ENCODE data around the gene UBTD2. TPM values are rescaled to one million over a fixed set of nuclear protein-coding genes. Genes with fewer than 3 reads are reported as not detected.

Gene UBTD2
- total RNA-seq, 2 experiments from 2014 or later, result 7.9 to 8.3 TPM

- Mint-ChIP-seq H3K27ac (no peak overlapping the region), H3K4me3 (no peak overlapping the region), H3K36me3 (ENCODE audit: low read depth) (no peaks in the 10 kb centered on the region), H3K4me1 (ENCODE audit: low read depth) (peaks cover 3% of the 10 kb centered on the region), H3K27me3 (no peaks in the 10 kb centered on the region), H3K9me3 (no peaks in the 10 kb centered on the region)
- TF ChIP-seq, protein P1, sequence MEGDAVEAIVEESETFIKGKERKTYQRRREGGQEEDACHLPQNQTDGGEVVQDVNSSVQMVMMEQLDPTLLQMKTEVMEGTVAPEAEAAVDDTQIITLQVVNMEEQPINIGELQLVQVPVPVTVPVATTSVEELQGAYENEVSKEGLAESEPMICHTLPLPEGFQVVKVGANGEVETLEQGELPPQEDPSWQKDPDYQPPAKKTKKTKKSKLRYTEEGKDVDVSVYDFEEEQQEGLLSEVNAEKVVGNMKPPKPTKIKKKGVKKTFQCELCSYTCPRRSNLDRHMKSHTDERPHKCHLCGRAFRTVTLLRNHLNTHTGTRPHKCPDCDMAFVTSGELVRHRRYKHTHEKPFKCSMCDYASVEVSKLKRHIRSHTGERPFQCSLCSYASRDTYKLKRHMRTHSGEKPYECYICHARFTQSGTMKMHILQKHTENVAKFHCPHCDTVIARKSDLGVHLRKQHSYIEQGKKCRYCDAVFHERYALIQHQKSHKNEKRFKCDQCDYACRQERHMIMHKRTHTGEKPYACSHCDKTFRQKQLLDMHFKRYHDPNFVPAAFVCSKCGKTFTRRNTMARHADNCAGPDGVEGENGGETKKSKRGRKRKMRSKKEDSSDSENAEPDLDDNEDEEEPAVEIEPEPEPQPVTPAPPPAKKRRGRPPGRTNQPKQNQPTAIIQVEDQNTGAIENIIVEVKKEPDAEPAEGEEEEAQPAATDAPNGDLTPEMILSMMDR (IDR thresholded peaks at IDR 0.05), result no peak
- ATAC-seq, result no peak
- ChIA-PET POLR2A (no interaction called here), CTCF (interaction anchor here (1.3 to 1.8 kb wide), 2 partner anchors 26 to 51 kb away, joined by 4 to 7 read pairs; no protein-coding TSS in a partner anchor)
- DNase-seq, result no peak
- intact Hi-C loops (cut with micrococcal nuclease), result no loop called here
Measured at GRCh38 chr5:172319708-172320441, 36.3 kb upstream of the UBTD2 start.

GRCh38 chr5:172315587-172316493 lies 32.3 kb upstream of the UBTD2 start:
- no peaks in the 10 kb centered on the region for H3K36me3 Mint-ChIP-seq (ENCODE audit: low read depth)
- no peak overlapping the region for H3K4me3 Mint-ChIP-seq
- DNase-seq, result no peak
- intact Hi-C loops (cut with micrococcal nuclease), result no loop called here
- no peaks in the 10 kb centered on the region for H3K4me1 Mint-ChIP-seq (ENCODE audit: low read depth)
- no peak overlapping the region for H3K27ac Mint-ChIP-seq
- POLR2A ChIA-PET, result no interaction called here
- H3K9me3 Mint-ChIP-seq, result no peaks in the 10 kb centered on the region
- no peak for ATAC-seq
- H3K27me3 Mint-ChIP-seq, result no peaks in the 10 kb centered on the region
- TF ChIP-seq, protein P1 (IDR thresholded peaks at IDR 0.05), result no peak
- CTCF ChIA-PET, result no interaction called here

DNA sequence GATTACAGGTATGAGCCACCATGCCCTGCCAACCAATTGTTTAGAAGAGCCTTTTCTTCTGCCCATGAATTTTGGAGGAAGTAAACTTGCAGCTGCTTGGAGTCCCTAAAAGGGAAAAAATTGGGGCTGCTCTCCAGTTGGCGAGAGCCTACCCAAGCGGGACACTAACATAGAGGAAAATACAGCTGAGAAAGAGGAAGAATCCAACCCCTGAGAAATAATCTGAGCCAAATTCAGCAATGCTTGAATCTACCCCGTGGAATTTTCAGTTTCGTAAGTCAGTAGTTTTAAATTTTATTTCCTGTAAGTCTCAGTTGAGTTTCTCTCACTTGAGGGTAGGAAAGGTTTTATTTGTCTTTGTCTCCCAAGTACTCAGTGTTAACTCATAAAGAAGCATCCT lies 30.4 kb upstream of the UBTD2 start:
- Mint-ChIP-seq H3K9me3 (no peaks in the 10 kb centered on the region), H3K36me3 (ENCODE audit: low read depth) (no peaks in the 10 kb centered on the region), H3K27me3 (no peaks in the 10 kb centered on the region), H3K4me1 (ENCODE audit: low read depth) (no peaks in the 10 kb centered on the region), H3K27ac (no peak overlapping the region), H3K4me3 (no peak overlapping the region)
- ChIA-PET POLR2A (no interaction called here), CTCF (no interaction called here)
- intact Hi-C loops (cut with micrococcal nuclease), result no loop called here
- TF ChIP-seq, protein P1 (IDR thresholded peaks at IDR 0.05), result no peak
- ATAC-seq, result no peak
- DNase-seq, result no peak

GRCh38 chr5:172312286-172312685 lies 28.7 kb upstream of the UBTD2 start:
- intact Hi-C loops (cut with micrococcal nuclease), result no loop called here
- POLR2A ChIA-PET, result no interaction called here
- Mint-ChIP-seq H3K27ac (no peak overlapping the region), H3K4me1 (ENCODE audit: low read depth) (no peaks in the 10 kb centered on the region), H3K4me3 (no peak overlapping the region), H3K36me3 (ENCODE audit: low read depth) (no peaks in the 10 kb centered on the region), H3K27me3 (no peaks in the 10 kb centered on the region), H3K9me3 (no peaks in the 10 kb centered on the region)
- CTCF ChIA-PET, result no interaction called here
- ATAC-seq (no peak), DNase-seq (no peak)
- TF ChIP-seq, protein P1 (IDR thresholded peaks at IDR 0.05), result no peak

- TF ChIP-seq, protein P1 (IDR thresholded peaks at IDR 0.05), result no peak
- Mint-ChIP-seq H3K4me1 (ENCODE audit: low read depth) (no peaks in the 10 kb centered on the region), H3K4me3 (no peak overlapping the region), H3K36me3 (ENCODE audit: low read depth) (no peaks in the 10 kb centered on the region), H3K27me3 (no peaks in the 10 kb centered on the region), H3K9me3 (no peaks in the 10 kb centered on the region), H3K27ac (no peak overlapping the region)
- CTCF ChIA-PET, result no interaction called here
- DNase-seq (no peak), ATAC-seq (no peak)
- intact Hi-C loops (cut with micrococcal nuclease), result no loop called here
- POLR2A ChIA-PET, result interaction anchor here (0.9 kb wide), 1 partner anchor 145 kb away, joined by 3 read pairs; no protein-coding TSS in a partner anchor
Measured at GRCh38 chr5:172311605-172312004, 28.0 kb upstream of the UBTD2 start.
